Bronchial epithelial cell (primary cell): Measurements from ENCODE around the gene ARSJ. TPM values are rescaled to one million over a fixed set of nuclear protein-coding genes. Genes with fewer than 3 reads are reported as not detected.

ENCODE experiments used
- DNase-seq: peaks from one replicate; pipeline ENCODE4 v3.0.0-alpha.2; 2010; ENCODE audit warnings: low read depth
- FAIRE-seq: peaks from 2 replicates; lab custom pipeline; 2011; peaks lifted over from hg19 to GRCh38; lab: Jason Lieb, UNC
- H3K27me3 ChIP-seq: 2 replicates; pipeline ENCODE4 v1.5.1; 2011; ENCODE audit warnings: low read length; ENCODE audit not compliant: control insufficient read depth, insufficient read depth
- H3K36me3 ChIP-seq: 2 replicates; pipeline ENCODE4 v1.5.1; 2011; ENCODE audit warnings: low read length; ENCODE audit not compliant: control insufficient read depth, insufficient read depth
- H3K4me3 ChIP-seq: 2 replicates; pipeline ENCODE4 v1.5.1; 2011; ENCODE audit warnings: mild to moderate bottlenecking, low read depth, low read length, control low read depth
- total RNA-seq: library from RNA; depleted of rRNA; stranded (reverse); fragments of >200 nt; gene quantifications from 2 replicates; pipeline ENCODE4 v1.2.1, GENCODE V29; 2014
- TF ChIP-seq, protein P1 (sequence below): IDR thresholded peaks from 2 replicates; pipeline ENCODE4 v1.5.1; 2011; ENCODE audit warnings: mild to moderate bottlenecking, moderate library complexity, low read length, control low read depth, inconsistent platforms; ENCODE audit not compliant: insufficient read depth, severe bottlenecking

Gene ARSJ
- total RNA-seq, 1 donor from 2014 or later = 29.0 TPM

DNA sequence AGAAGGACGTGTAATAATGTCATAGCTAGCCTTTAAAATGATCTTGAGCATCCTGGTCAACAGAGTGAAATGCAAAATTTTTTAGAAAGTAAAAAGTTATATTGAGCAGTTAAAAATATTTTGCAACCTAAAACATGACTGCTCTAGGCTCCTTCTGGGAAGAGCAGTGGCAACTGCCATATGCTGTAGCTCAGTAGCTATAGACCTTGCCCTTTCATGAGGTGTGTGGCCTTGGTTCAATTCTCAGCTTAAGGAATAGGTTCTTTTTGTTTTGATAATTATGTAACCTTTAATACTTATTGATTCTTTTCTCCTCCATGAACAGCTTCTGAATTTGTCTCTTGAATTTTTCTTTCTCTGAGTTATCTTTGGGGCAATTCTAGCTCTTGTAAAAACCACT is 105.0 kb downstream of the ARSJ start:
- TF ChIP-seq, protein P1, sequence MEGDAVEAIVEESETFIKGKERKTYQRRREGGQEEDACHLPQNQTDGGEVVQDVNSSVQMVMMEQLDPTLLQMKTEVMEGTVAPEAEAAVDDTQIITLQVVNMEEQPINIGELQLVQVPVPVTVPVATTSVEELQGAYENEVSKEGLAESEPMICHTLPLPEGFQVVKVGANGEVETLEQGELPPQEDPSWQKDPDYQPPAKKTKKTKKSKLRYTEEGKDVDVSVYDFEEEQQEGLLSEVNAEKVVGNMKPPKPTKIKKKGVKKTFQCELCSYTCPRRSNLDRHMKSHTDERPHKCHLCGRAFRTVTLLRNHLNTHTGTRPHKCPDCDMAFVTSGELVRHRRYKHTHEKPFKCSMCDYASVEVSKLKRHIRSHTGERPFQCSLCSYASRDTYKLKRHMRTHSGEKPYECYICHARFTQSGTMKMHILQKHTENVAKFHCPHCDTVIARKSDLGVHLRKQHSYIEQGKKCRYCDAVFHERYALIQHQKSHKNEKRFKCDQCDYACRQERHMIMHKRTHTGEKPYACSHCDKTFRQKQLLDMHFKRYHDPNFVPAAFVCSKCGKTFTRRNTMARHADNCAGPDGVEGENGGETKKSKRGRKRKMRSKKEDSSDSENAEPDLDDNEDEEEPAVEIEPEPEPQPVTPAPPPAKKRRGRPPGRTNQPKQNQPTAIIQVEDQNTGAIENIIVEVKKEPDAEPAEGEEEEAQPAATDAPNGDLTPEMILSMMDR = no peak
- FAIRE-seq = no peak
- DNase-seq = no peak
- Histone ChIP-seq H3K36me3 (no peaks in the 10 kb centered on the region), H3K4me3 (no peak overlapping the region), H3K27me3 (no peaks in the 10 kb centered on the region)

DNA sequence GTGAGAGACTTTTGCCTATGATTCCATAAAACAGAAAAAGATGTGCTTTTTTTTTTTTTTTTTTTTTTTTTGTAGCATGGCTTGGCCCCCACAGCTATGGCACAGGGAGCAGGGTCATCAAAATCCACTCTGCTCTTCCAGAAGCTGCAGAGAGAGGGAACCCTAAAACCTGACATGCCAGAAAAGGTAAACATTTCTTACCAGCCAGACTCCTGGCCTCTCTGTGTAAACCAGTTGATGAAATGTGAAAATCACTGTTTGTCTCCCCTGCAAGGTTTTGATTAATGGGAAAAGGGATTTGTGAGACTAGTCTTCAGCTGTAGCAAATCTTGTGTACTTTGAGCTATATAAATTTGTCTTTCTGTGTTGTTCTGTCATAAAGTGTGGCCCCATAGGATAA is 105.9 kb downstream of the ARSJ start:
- H3K36me3 ChIP-seq = no peaks in the 10 kb centered on the region
- DNase-seq (no peak), FAIRE-seq (no peak)
- H3K4me3 ChIP-seq = no peak overlapping the region
- no peaks in the 10 kb centered on the region for H3K27me3 ChIP-seq
- TF ChIP-seq, protein P1 = no peak

DNA sequence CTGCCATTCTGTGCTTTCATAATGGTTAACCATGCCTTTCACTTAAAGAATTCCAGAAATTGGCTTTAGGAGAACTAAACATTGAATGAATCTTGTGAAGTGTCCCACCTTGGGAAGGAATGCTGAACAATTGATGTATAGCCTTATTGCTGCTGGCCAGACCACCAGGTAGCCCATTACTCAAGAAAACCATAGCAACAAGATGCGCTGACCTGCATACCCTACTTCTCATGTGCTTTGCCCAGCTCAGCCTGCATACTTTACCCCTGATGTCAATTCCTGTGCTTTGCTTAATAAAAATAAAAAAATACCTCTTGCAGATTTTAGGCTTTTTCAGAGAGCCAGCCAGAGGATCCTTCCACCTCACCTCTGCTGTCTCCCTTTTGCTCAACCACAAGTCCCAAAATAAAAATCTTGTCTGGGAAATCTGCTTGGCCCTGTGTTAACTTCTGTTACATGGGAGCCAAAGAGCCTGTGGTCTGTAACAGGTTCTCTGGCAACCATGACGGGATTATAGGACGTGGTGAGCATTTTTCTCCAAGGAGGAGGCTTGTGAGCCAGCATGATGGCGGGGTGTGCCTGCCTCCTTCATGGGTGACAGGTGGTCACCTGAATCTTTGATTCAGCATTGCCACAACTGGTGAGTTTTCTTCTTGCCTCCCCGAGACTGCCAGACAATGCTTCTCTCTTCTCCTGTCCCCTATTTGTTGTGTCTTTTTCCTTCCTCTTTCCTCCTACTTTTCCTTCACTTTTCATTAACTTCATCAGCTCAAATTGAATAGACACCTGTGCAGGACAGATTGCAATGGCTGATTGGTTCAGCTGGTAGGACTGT is 106.8 kb downstream of the ARSJ start:
- no peaks in the 10 kb centered on the region for H3K27me3 ChIP-seq
- DNase-seq = no peak
- TF ChIP-seq, protein P1 = no peak
- no peak overlapping the region for H3K4me3 ChIP-seq
- no peaks in the 10 kb centered on the region for H3K36me3 ChIP-seq
- FAIRE-seq = no peak

DNA sequence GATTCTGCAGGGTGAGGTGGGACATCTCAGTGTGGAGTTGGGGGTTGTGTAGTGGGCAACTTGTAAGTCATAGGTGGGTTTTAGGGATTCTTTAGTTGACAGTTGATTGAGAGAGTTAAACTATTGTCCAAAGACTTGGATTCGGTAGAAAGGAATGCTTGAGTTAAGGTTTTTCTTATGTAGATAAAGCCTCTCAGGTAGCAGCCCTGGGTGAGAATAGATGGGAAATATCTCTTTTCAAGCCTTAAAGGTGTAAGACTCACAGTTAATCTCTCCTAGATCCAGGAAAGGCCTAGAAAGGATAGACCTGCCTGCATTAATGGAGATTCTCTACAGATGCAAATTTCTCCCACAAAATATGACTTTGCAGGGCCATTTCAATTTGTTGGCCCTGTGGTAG is 108.4 kb downstream of the ARSJ start:
- FAIRE-seq = no peak
- no peaks in the 10 kb centered on the region for H3K27me3 ChIP-seq
- H3K4me3 ChIP-seq = no peak overlapping the region
- DNase-seq = no peak
- TF ChIP-seq, protein P1 = no peak
- no peaks in the 10 kb centered on the region for H3K36me3 ChIP-seq

DNA sequence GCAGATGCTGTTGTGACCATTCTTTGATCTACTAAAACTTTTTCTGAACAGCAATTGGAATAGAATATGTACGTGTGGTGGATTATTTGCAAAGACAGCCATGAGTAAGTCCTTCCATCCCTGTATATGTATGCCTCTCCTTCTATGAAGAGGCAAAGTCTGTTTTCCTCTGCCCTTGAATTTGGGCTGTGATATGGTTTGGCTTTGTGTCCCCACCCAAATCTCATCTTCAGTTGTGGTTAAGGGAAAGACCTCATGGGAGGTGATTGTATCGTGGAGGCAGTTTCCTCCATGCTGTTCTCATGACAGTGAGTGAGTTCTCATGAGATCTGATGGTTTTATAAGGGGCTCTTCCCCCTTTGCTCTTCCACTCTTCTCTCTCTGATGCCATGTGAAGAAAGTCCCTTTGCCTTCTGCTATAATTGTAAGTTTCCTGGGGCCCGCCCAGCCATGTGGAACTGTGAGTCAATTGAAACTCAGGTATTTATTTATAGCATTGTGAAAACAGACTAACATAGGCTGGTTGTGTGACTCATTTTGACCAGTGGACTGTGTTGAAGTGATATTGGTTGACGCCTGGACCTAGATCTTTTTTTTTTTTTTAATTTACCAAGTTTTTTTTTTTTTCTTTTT is 109.6 kb downstream of the ARSJ start:
- H3K4me3 ChIP-seq = no peak overlapping the region
- TF ChIP-seq, protein P1 = no peak
- DNase-seq (peak; percentile 88), FAIRE-seq (no peak)
- H3K36me3 ChIP-seq = no peaks in the 10 kb centered on the region
- no peaks in the 10 kb centered on the region for H3K27me3 ChIP-seq
